Stimulated activated CD8-positive, alpha-beta memory T cell treated with anti-CD3 and anti-CD28 coated beads, Interleukin-7, amount 100 ng/mL, for 24 hours (primary cell): ENCODE data around the gene RTKN.
A peak's percentile ranks its signal among the peaks of the same experiment; 100 is the strongest.

ENCODE experiments used
- DNase-seq: peaks from one replicate; pipeline ENCODE4 v3.0.0-alpha.2; 2020; ENCODE audit warnings: low read depth

RTKN gene

DNA sequence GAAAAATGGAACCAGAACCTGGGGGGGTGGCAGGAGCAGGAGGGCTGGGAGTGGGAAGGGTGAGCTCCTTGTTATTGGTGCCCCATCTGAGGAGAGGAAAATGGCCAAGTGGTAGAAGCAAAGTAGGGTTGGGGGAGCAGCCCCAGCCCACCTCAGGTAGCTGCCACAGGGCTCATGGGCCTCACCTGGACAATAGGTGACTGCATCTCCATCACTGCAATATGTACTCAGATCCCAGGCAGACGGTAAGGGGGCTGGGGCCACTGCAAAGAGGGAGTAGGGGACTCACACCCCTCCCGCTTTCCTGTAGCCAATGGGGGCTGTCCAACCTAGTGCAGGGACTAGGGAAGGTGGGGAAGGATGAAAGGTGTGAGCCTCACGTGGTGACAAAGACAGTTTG lies 24.5 kb downstream of the RTKN start:
- DNase-seq, result no peak

DNA sequence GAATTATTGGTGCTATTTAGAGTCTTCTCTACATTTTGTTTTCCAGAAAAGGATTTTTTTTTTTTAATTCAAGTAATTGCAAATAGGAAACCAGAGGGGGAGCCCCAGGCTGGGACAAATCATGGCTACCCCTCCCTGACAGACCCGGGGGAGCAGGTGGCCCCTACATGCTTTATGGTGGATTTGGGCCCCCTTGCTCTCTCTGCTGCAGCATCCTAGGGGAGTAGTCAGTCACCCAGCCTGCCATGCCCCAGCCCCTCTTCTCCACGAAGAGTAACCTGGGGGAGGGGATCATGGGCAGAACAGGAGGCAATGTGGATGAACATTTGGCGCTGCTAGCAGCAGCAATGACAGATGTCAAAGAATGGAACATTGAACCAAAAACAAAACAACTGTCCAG lies 25.0 kb downstream of the RTKN start:
- no peak for DNase-seq

DNA sequence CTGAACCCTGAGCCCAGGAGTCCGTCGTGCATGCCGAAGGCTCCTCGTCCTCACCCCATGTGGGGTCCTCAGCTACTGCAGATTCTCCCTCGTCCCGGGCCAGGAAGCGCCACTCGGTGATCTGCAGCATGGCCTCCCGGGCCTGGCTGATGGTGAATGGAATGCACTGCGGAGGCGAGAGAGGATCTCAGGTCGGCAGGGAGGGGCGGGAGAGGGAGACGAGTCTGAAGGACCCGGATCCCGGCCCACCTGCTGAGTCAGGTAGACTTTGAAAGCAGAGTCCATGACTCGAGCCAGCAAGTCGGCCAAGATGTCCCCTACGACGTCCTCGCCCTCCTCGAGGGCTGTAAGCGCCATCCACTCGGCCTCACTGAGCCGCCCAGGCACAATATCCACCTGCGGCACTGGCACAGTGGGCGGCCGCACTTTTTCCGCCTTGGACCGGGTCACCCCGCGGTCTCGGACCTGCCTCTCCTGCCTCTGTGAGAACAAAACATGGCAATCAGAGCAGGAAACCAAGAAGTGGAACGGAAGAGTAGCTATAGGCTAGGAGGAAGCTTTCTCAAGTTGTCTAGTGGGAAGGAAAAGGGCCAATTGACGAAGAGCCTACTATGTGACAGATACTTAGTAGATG lies 25.9 kb downstream of the RTKN start:
- DNase-seq, result no peak

- no peak for DNase-seq
Observed at GRCh38 chr2:74414881-74415761, 26.6 kb downstream of the RTKN start.

DNA sequence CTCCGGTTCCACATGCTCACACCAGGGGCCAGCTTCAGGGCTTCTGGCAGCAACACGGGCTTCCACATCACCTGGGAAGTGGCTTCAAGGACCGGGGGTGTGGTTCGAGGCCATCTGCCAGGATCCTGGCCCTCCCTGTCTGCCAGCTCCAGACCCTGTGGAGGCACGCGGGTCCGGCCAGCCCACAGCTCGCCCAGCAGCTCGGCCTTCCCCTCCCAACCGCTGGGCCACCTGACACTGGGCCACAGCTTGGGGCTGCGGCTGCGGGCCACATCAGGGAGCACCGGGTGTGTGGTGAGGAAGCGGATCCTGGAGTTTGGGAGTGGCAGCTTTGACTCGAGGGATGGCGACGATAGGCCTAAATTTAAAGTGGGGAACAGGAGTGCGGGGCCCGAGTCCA lies 27.3 kb downstream of the RTKN start:
- DNase-seq, result no peak

DNA sequence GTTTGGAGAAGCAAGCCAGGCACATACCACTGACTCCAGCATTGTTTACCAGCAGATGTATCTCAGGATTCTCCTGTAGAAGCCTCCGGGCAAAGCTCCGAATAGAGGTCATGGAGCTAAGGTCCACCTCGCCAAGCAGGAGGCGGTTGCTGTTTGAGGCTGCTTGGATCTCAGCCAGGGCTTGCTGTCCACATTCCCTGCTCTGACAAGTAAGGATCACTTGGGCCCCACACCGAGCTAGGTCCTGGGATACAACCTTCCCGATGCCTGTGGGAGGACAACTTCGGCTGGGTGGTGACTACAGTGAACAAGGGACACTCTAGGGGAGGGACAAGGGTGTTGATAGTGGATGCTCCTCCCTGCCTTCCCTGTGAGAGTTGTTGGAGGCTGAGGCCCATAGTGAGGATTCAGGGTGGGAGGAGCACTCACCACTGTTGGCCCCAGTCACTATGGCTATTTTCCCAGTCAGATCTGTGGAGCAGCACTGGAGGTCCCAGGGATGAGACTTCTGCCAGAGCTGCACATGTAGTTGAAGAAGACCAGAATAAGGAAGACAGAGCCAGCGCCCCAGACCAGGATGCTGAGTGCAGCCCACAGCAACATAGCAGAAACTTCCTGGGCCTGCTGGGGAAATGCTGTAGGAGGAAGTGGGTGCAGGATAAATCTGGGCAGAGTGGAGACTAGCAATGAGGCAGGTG lies 28.6 kb downstream of the RTKN start:
- DNase-seq, result no peak

- no peak for DNase-seq
Observed at GRCh38 chr2:74407682-74408081, 34.1 kb downstream of the RTKN start.

DNA sequence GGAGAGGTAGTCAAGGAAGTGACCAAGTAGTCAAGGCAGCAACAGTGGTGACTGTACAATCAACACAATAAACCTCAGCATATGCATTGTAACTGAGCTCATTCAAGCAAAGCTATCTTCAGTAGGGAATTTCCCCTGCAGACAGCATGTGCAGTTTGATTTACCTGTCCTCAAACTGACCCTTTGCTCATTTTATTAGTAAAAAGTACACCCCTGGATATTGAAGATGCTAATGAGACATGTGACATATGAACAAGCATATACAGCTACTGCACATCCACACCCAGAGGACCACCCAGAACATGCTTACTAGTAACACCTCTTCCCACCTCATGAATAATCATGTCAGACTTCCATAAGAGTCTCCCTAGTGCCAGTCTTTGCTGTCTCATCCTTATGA lies 35.7 kb downstream of the RTKN start:
- no peak for DNase-seq

DNA sequence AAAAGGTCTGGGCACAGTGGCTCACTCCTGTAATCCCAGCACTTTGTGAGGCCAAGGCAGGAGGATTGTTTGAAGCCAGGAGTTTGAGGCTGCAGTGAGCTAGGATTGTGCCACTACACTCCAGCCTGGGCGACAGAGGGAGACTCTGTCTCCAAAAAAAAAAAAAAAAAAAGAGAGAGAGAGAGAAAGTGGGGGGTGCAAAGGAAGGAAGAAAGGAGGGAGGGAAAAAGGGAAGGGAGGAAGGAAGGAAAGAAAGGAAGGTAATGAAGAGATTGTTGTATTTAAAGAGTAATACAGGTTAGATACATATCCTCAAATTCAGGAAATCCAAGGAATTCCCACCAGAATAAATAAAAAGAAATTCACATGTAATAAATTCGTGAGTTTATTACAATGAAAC lies 39.8 kb downstream of the RTKN start:
- no peak for DNase-seq

DNA sequence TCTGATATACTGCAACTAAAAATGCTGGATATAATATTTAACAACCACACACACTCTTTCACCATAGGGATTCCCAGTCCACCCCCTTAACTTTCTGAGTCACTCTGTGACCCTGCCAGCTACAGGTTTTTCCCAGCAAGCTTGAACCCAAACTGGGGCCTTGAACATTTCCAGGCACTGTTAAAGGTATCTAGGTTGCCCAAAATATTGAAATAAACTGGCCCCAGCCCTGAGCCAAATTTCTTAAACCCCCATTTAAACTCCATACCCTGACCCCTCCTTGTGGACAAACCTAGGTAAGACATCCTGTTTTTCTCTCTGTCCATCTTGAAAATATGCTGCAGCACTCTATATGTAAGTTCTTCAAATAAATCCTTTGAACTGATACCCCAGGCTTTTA lies 42.0 kb downstream of the RTKN start:
- DNase-seq, result no peak

- no peak for DNase-seq
Observed at GRCh38 chr2:74396149-74396548, 45.6 kb downstream of the RTKN start.

- DNase-seq, result no peak
Observed at GRCh38 chr2:74393525-74393924, 48.2 kb downstream of the RTKN start.

DNA sequence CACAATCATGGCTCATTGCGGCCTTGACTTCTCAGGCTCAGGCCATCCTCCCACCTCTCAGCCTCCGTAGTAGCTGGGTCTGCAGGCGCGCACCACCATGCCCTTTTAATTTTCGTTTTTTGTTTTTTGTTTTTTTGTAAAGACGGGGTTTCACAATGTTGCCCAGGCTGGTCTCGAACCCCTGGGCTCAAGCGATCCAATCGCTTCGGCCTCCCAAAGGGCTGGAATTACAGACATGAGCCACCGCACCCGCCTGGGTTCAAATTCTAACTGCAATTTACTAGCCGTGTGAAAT lies 49.3 kb downstream of the RTKN start:
- no peak for DNase-seq

DNA sequence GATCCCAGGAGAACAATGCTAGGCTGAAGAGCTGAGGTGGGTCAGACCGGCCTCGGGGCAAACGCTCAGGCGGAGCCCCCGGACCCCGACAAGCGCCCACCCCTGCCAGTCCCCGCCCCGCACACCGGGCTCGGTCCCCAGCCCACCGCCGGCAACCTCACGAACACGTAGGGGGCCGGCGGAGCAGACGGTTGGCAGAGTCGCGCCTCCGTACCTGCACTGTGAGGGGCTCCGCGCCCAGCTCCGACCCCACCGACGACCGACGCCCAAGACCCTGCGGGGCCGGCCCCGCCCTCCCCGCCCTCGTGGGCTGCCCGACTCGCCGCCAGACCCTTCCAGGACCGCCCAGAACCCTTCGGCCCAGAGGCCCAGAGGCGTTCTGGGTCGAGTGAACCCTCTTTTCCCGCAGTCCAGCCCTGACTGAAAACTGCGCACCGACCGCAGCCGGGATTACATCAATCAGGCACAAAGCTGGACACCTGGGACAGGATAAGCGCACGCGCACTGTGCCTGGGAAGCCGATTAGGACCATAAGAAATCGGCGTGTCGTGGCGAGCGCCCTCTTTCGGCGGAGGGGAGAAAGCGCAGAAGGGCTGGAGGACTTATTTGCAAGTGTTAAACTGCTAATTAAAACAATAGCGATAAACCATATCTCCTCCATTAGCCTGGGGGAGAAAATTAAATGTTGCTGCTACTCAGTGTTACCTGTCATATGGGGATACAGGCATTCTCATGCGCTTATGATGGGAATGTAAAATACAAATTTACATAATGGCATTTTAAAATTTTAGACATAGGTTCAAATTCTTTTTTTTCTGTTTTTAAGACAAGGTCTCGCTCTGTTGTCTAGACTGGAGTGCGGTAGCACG lies 49.9 kb downstream of the RTKN start:
- DNase-seq, result peak; percentile 91

- no peak for DNase-seq
Observed at GRCh38 chr2:74391209-74391579, 50.5 kb downstream of the RTKN start.

DNA sequence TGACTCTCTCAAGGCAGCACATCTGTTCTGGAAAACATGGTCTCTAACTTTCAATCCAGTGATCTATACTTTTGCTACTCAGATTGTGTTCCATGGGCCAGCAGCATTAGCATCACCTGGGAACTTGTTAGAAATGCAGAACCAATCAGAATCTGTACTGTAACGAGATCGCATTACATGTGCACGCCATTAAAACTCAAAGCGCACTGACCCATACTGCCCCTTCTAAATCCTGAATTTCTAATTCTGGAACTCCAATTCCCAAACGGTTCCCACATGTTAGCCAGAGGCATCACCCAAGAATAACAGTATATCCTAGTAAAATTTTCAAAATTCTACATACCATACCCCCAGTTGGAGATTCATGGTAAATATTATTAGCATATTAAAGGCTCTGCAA lies 51.1 kb downstream of the RTKN start:
- no peak for DNase-seq

DNA sequence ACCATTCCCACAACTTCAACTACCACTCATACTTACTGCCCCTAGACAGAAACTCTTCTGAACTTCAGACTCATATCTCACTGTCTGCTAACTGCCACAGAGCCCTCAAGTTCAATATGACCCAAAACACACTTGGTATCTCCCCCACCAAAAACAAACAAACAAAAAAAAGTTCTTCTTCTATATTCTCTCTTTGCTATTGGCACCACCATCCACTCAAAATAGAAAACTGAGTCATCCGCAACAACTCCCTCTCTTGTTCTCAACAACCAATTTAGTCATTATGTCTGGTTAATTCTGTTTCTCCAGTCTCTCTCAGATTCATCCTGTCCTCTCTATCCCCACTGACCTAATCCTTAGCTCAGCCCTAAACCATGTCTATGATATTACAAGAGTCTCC lies 54.4 kb downstream of the RTKN start:
- no peak for DNase-seq

DNA sequence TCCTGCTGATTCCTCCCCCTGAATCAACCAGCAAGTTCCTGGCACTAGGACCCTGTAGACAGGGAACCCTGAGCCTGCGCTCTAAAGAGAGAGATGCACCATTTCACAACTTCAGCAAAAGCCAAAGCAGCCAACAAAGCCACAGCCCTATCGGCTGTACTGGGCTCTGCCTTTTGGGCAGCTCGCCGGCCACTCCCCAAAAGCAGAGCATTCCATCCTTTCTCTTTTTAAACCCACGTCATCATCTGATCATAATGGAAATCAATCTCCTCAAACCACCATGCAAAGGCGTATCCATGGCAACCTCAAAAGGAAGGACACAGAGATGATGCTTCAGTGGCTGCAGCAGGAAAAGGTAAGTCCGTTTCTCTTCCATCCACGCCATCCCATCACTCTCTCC lies 56.3 kb downstream of the RTKN start:
- no peak for DNase-seq

DNA sequence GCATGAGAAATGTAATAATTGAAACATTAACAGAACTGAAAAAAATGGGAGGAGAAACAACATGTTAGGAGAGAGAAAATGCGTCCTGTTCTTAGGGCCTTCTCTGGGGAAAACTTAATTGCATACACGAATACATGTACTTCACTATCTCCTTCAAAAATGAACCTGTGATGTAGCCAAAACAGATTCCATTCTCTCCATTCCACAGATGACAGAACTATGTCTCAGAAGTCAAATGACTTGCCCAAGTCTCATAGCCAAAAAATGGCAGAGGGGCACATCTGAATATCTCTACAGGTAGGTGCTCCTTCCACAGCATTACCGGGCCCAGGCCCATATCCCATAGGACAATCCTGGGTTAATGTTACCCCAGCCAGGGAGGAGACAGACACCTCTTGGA lies 57.7 kb downstream of the RTKN start:
- DNase-seq, result no peak

DNA sequence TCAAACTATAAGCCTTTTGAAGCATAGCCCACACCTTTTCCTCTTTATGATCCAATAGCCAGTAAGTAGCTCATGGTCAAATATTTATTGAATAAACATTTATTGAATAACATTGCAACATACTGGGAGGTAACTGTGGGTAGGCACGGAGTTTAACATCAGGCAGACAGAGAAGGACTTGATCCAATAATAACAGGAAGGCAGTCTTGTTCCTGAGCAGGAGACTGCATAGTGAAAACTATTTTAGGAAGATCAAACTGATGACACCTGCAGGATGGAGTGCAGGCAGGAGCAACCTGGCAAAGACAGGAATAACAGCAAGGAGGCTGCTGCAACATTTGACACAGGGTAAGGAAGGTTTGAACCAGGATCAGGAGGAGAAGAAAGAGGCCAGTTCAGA lies 58.5 kb downstream of the RTKN start:
- no peak for DNase-seq

- DNase-seq, result no peak
Observed at GRCh38 chr2:74381751-74382150, 60.0 kb downstream of the RTKN start.
